ENCODE results near the gene PGGT1B.
A peak's percentile ranks its signal among the peaks of the same experiment; 100 is the strongest.

PGGT1B gene

GRCh38 chr5:115179394-115180164 is 83.1 kb downstream of the PGGT1B start:
- DNase-seq: no peak

DNA sequence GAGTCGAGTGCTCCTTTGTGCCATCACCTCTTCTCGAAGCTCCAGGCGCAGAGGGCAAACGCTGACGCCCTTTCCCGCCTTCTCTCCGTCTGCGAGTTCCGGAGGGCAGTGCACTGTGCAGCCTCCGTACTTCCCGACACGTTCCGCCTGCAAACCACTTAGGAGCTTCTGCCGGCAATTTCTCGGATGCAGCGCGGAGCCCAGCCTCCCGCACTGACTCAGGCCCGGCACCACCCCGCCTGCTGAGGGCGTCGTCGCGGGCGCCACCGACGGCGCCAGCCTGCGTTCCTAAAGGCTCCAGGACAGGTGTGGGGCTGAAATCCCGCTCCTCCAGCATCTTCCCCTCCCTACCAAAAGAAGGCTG is 83.7 kb downstream of the PGGT1B start:
- peak in 1 of 2 donors; percentile 5 for DNase-seq

- peak; percentile 38 to 52 for DNase-seq
Measured at GRCh38 chr5:115170929-115171510, 91.7 kb downstream of the PGGT1B start.

- DNase-seq: peak in 1 of 2 donors; percentile 7
Measured at GRCh38 chr5:115170134-115170928, 92.3 kb downstream of the PGGT1B start.

- DNase-seq: peak; percentile 95 to 96
Measured at GRCh38 chr5:115169487-115170133, 93.1 kb downstream of the PGGT1B start, which contains the start of gene TRIM36. TRIM36 (minus strand) TSS chr5:115169908; CDS start chr5:115169634, 274 bp downstream.

GRCh38 chr5:115168829-115169486 is 93.7 kb downstream of the PGGT1B start:
- DNase-seq: peak; percentile 58 to 79

DNA sequence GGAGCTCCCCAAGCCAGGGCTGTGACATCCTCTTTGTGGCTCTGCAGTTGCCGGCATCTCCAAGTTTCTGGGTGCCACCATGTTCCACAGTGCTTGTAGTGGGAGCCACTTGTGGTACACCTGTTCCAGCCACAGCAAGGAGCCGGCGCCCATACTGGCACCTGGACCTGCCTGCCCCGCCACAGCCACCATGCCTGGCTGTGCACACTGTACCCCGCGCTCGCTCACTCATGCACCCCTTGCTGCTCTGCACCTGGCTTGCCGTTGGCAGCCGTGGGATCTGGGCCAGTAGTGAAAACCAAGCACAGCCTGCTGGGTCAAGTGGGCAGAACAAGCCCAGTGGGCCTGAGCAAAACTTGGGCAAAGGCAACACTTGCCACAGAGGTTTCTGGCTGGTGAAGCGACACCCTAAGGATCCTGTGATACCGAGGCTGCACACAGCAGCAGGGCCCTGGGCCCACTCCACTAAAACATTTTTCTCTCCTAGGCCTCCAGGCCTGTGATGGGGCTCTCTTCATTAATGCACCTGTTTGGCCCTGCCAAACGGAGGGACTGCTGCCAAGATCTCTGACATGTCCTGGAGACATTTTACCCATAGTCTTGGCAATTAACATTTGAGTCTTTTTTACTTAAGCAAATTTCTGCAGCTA is 95.8 kb downstream of the PGGT1B start:
- DNase-seq: no peak

DNA sequence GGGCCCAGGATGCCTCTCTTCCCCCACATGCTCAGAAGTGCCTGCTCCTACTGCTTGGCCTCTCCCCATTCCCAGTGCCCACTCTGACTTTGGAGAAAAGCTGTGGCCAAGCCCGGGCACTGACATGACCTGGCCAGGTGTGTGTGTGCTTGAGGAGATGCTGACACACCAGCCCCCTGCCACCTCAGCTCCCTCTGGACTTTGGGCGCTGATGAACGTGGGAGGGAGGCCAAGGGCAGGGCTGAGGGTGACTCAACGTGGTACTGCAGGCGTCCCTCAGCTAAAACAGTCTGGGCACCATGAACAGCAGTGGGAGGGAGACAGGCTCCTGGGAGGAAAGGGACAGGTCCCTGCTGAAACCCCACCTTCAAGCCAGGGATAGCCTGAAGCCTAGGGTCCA is 96.9 kb downstream of the PGGT1B start:
- no peak for DNase-seq

DNA sequence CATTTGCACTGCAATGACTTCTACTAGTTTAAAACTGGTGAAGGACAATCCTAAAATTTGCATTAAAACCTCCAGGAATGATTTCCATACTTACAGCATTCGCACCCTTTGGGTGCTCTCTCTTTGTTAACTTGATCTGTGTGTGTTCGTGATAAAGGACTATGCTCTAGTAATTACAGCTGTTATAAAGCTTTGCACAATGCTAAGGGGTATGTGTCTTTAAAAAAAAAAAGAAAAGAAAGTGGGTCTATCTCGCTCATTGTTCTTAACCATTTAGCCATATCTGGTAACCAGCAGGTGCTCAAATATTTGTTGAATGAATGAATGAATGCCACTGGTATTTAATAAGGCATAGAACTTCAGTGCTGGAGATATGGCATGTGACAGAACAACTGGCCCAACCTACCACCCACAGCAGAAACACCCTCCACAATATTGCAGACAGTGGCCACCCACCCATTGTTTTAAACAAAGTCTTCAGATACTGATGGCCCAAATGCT is 101.7 kb downstream of the PGGT1B start:
- DNase-seq: no peak

All from inflammatory macrophage (primary cell).